HepG2 (cell line): Measurements from ENCODE around the gene QSOX2. TPM values are rescaled to one million over a fixed set of nuclear protein-coding genes. Genes with fewer than 3 reads are reported as not detected.

Experiments used
- ASH2L ChIP-seq: fragments of 300-600, 200-600 bp; sonication (generic); IDR thresholded peaks from 2 replicates; pipeline ENCODE4 v1.7.0; 2017; ENCODE audit warnings: low read depth, mild to moderate bottlenecking, moderate library complexity, mixed read lengths, low read length; ENCODE audit not compliant: insufficient read length
- CHD4 ChIP-seq: fragments of 200-600 bp; sonication (generic); IDR thresholded peaks from 2 replicates; pipeline ENCODE4 v1.7.0; 2017; ENCODE audit warnings: mild to moderate bottlenecking, low read length, borderline replicate concordance
- FOXC1 ChIP-seq: sonication (generic); formaldehyde crosslinking; IDR thresholded peaks from 2 replicates; pipeline ENCODE4 v1.8.0; 2022; ENCODE audit warnings: mild to moderate bottlenecking, missing genetic modification reagents, borderline replicate concordance
- KDM6A ChIP-seq: IDR thresholded peaks from 2 replicates; pipeline ENCODE4 v1.6.1; 2016; ENCODE audit warnings: low read depth
- POLR2G ChIP-seq: fragments of 200-400 bp; formaldehyde crosslinking; IDR thresholded peaks from 2 replicates; pipeline ENCODE4 v1.6.1; 2018; ENCODE audit warnings: mild to moderate bottlenecking, low read depth, low read length, moderate library complexity
- SIX1 ChIP-seq: sonication (generic); formaldehyde crosslinking; IDR thresholded peaks from 2 replicates; pipeline ENCODE4 v1.4.0; 2020; ENCODE audit warnings: missing genetic modification reagents, borderline replicate concordance
- ZNF329 ChIP-seq: sonication (generic); formaldehyde crosslinking; IDR thresholded peaks from 2 replicates; pipeline ENCODE4 v1.9.0; 2021; ENCODE audit warnings: low read depth, mild to moderate bottlenecking, missing genetic modification reagents
- ZNF510 ChIP-seq: sonication (generic); formaldehyde crosslinking; IDR thresholded peaks from 2 replicates; pipeline ENCODE4 v1.4.0; 2020; ENCODE audit warnings: low read depth, mild to moderate bottlenecking, missing genetic modification reagents
- polyA plus RNA-seq, 8 experiments: library from polyadenylated mRNA; depleted of rRNA in 3 of 8; stranded (reverse) in 7 of 8; unstranded in 1 of 8; fragments of >200 nt; fragmentation: Illumina TruSeq in 4 of 8; extraction: Trizol in 4 of 8; gene quantifications; 2 replicates each; pipeline versions ENCODE4 v1.2.1 to v1.2.3, GENCODE V29; 2011 to 2016; ENCODE audit warnings: low read depth in 4 of 8, missing spikeins in 1 of 8, mixed read lengths in 1 of 8; ENCODE audit not compliant: insufficient read depth in 1 of 8
- total RNA-seq, 5 experiments: library from RNA; depleted of rRNA; stranded (reverse); fragments of >200 nt; fragmentation: Illumina TruSeq; extraction: Trizol; gene quantifications; 2 replicates each; pipeline ENCODE4 v1.2.3, GENCODE V29; 2016; ENCODE audit warnings: low read depth in 1 of 5
- TF ChIP-seq, protein P1 (sequence below): sonication (generic); formaldehyde crosslinking; IDR thresholded peaks from 2 replicates; pipeline ENCODE4 v1.5.0; 2020; ENCODE audit warnings: mild to moderate bottlenecking, missing genetic modification reagents, borderline replicate concordance
- TF ChIP-seq, protein P2 (sequence below): sonication (generic); formaldehyde crosslinking; IDR thresholded peaks from 2 replicates; pipeline ENCODE4 v1.5.0; 2020; ENCODE audit warnings: missing genetic modification reagents
- TF ChIP-seq, protein P3 (sequence below): sonication (generic); formaldehyde crosslinking; IDR thresholded peaks from 2 replicates; pipeline ENCODE4 v1.5.0; 2020; ENCODE audit warnings: missing genetic modification reagents
- TF ChIP-seq, protein P4 (sequence below): sonication (generic); formaldehyde crosslinking; conservative IDR thresholded peaks from 2 replicates; pipeline ENCODE4 v1.4.0; 2020; ENCODE audit warnings: mild to moderate bottlenecking, missing genetic modification reagents, moderate library complexity
- TF ChIP-seq, protein P5 (sequence below): IDR thresholded peaks from 2 replicates; pipeline ENCODE4 v1.6.1; 2016

The QSOX2 gene
- total and polyA plus RNA-seq, 2 of the 13 experiments (the other 11 are each of a cell fraction or from before 2014, with no cell fraction given): 27.1 to 42.1 TPM

DNA sequence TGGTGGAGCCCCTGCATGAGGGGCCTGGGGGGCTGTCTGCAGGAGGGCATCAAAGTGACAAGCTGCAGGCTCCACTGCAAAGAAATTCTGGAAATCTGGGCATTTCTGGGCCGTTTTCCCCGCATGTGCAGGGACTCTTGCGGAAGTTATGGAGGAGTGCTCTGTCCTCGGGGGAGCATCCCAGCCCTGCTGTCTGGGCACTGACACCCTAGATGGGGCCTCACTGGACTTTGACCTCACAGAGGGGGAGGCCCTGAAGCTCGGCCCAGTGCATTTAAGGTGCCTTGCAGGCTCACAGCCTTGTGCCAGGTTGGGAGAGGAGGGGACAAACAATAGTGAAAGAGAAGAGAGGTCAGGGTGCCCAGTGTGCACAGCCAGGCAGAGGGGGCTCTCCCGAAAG is 76.1 kb downstream of the QSOX2 start (continued):
- TF ChIP-seq, protein P1, sequence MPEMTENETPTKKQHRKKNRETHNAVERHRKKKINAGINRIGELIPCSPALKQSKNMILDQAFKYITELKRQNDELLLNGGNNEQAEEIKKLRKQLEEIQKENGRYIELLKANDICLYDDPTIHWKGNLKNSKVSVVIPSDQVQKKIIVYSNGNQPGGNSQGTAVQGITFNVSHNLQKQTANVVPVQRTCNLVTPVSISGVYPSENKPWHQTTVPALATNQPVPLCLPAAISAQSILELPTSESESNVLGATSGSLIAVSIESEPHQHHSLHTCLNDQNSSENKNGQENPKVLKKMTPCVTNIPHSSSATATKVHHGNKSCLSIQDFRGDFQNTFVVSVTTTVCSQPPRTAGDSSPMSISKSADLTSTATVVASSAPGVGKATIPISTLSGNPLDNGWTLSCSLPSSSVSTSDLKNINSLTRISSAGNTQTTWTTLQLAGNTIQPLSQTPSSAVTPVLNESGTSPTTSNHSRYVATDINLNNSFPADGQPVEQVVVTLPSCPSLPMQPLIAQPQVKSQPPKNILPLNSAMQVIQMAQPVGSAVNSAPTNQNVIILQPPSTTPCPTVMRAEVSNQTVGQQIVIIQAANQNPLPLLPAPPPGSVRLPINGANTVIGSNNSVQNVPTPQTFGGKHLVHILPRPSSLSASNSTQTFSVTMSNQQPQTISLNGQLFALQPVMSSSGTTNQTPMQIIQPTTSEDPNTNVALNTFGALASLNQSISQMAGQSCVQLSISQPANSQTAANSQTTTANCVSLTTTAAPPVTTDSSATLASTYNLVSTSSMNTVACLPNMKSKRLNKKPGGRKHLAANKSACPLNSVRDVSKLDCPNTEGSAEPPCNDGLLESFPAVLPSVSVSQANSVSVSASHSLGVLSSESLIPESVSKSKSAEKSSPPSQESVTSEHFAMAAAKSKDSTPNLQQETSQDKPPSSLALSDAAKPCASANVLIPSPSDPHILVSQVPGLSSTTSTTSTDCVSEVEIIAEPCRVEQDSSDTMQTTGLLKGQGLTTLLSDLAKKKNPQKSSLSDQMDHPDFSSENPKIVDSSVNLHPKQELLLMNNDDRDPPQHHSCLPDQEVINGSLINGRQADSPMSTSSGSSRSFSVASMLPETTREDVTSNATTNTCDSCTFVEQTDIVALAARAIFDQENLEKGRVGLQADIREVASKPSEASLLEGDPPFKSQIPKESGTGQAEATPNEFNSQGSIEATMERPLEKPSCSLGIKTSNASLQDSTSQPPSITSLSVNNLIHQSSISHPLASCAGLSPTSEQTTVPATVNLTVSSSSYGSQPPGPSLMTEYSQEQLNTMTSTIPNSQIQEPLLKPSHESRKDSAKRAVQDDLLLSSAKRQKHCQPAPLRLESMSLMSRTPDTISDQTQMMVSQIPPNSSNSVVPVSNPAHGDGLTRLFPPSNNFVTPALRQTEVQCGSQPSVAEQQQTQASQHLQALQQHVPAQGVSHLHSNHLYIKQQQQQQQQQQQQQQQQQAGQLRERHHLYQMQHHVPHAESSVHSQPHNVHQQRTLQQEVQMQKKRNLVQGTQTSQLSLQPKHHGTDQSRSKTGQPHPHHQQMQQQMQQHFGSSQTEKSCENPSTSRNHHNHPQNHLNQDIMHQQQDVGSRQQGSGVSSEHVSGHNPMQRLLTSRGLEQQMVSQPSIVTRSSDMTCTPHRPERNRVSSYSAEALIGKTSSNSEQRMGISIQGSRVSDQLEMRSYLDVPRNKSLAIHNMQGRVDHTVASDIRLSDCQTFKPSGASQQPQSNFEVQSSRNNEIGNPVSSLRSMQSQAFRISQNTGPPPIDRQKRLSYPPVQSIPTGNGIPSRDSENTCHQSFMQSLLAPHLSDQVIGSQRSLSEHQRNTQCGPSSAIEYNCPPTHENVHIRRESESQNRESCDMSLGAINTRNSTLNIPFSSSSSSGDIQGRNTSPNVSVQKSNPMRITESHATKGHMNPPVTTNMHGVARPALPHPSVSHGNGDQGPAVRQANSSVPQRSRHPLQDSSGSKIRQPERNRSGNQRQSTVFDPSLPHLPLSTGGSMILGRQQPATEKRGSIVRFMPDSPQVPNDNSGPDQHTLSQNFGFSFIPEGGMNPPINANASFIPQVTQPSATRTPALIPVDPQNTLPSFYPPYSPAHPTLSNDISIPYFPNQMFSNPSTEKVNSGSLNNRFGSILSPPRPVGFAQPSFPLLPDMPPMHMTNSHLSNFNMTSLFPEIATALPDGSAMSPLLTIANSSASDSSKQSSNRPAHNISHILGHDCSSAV: no peak
- TF ChIP-seq SIX1 (CRISPR knock-in tag) (no peak), KDM6A (CRISPR knock-in tag) (peak; percentile 83), ZNF329 (CRISPR knock-in tag) (no peak), ZNF510 (CRISPR knock-in tag) (no peak), CHD4 (no peak), FOXC1 (no peak), POLR2G (0 out of 2 replicates have a peak, but pooled peaks have one; percentile 34), ASH2L (peak; percentile 47)
- TF ChIP-seq, protein P2, sequence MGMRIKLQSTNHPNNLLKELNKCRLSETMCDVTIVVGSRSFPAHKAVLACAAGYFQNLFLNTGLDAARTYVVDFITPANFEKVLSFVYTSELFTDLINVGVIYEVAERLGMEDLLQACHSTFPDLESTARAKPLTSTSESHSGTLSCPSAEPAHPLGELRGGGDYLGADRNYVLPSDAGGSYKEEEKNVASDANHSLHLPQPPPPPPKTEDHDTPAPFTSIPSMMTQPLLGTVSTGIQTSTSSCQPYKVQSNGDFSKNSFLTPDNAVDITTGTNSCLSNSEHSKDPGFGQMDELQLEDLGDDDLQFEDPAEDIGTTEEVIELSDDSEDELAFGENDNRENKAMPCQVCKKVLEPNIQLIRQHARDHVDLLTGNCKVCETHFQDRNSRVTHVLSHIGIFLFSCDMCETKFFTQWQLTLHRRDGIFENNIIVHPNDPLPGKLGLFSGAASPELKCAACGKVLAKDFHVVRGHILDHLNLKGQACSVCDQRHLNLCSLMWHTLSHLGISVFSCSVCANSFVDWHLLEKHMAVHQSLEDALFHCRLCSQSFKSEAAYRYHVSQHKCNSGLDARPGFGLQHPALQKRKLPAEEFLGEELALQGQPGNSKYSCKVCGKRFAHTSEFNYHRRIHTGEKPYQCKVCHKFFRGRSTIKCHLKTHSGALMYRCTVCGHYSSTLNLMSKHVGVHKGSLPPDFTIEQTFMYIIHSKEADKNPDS (CRISPR knock-in tag): no peak
- TF ChIP-seq, protein P3, sequence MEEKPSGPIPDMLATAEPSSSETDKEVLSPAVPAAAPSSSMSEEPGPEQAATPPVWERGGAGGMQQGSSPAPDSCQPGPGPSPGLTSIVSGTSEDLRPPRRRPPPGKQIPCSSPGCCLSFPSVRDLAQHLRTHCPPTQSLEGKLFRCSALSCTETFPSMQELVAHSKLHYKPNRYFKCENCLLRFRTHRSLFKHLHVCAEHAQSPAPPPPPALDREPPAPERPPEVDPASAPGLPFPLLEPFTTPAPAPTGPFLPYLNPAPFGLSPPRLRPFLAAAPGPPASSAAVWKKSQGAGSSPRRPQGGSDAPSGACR (CRISPR knock-in tag): no peak
- TF ChIP-seq, protein P4, sequence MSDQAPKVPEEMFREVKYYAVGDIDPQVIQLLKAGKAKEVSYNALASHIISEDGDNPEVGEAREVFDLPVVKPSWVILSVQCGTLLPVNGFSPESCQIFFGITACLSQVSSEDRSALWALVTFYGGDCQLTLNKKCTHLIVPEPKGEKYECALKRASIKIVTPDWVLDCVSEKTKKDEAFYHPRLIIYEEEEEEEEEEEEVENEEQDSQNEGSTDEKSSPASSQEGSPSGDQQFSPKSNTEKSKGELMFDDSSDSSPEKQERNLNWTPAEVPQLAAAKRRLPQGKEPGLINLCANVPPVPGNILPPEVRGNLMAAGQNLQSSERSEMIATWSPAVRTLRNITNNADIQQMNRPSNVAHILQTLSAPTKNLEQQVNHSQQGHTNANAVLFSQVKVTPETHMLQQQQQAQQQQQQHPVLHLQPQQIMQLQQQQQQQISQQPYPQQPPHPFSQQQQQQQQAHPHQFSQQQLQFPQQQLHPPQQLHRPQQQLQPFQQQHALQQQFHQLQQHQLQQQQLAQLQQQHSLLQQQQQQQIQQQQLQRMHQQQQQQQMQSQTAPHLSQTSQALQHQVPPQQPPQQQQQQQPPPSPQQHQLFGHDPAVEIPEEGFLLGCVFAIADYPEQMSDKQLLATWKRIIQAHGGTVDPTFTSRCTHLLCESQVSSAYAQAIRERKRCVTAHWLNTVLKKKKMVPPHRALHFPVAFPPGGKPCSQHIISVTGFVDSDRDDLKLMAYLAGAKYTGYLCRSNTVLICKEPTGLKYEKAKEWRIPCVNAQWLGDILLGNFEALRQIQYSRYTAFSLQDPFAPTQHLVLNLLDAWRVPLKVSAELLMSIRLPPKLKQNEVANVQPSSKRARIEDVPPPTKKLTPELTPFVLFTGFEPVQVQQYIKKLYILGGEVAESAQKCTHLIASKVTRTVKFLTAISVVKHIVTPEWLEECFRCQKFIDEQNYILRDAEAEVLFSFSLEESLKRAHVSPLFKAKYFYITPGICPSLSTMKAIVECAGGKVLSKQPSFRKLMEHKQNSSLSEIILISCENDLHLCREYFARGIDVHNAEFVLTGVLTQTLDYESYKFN (CRISPR knock-in tag): peak; percentile 79
- TF ChIP-seq, protein P5, sequence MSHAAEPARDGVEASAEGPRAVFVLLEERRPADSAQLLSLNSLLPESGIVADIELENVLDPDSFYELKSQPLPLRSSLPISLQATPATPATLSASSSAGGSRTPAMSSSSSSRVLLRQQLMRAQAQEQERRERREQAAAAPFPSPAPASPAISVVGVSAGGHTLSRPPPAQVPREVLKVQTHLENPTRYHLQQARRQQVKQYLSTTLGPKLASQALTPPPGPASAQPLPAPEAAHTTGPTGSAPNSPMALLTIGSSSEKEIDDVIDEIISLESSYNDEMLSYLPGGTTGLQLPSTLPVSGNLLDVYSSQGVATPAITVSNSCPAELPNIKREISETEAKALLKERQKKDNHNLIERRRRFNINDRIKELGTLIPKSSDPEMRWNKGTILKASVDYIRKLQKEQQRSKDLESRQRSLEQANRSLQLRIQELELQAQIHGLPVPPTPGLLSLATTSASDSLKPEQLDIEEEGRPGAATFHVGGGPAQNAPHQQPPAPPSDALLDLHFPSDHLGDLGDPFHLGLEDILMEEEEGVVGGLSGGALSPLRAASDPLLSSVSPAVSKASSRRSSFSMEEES (CRISPR knock-in tag): no peak
